HG03378 (cell line): ENCODE measurements around the gene PLEKHS1.
"Not testable (repeated sequence)": the region's sequence is repeated elsewhere in the genome, so short reads cannot be mapped to it uniquely, and the experiment has no call there.

Experiments
- ATAC-seq: cut with Tn5 transposase; IDR thresholded peaks from one replicate; pipeline ENCODE4 v1.9.1; 2021; ENCODE audit warnings: mild to moderate bottlenecking, moderate library complexity; ENCODE audit not compliant: unreplicated experiment

The PLEKHS1 gene

DNA sequence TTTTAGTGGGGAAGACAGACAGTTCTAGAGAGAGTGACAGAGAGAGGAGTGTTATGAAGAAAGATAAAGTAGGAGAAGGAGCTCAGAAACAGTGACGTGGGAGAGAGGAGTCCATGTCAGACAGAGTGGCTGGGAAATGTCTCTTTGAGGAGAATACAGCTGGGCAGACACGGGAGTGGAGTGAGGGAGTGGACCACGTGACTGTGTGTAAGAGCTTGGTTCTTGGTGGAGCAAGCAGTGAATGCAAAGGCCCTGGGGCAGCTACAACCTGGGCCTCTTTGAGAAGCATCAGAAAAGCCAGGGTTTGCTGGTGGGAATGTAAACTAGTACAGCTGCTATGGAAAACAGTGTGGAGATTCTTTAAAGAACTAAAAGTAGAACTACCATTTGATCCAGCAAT lies 11.9 kb upstream of the PLEKHS1 start:
- no peak for ATAC-seq

DNA sequence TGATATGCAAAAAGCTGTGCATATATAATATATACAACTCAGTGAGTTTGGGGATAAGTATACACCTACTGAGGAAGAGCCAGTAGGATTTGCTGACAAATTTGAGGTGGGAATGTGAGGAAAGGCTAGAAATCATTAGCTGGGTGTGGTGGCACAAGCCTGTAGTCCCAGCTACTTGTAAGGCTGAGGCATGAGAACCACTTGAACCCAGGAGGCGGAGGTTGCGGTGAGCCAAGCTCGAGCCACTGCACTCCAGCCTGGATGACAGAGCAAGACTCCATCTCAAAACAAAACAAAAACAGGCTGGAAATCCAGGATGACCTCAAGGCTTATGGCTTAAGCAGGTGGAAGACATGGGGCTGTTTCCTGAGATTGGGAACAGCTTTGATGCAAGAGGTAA lies 10.6 kb upstream of the PLEKHS1 start:
- no peak for ATAC-seq

DNA sequence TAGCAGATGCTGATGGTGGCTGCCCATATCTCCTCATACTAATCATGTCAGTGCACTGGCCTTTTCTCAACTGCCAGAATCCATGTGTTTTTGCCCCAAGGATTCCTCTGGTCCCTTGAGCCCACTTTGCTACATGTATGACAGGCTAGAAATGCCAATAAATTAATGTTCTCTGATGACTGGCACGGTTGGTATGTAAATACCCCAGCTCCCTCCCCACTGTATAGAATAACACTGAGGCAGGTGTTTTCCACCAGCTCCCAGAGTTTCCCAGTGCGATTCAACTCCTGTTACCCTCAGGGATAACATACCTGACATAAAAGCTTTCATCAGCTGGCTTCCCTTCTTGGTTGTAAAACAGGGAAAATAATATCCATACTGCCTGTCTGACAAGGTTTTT lies 9.0 kb upstream of the PLEKHS1 start:
- ATAC-seq = no peak

GRCh38 chr10:113743594-113743993 lies 7.9 kb upstream of the PLEKHS1 start:
- ATAC-seq = no peak

GRCh38 chr10:113745374-113745773 lies 6.1 kb upstream of the PLEKHS1 start:
- ATAC-seq = no peak

GRCh38 chr10:113746217-113746957 lies 5.1 kb upstream of the PLEKHS1 start:
- no peak for ATAC-seq

DNA sequence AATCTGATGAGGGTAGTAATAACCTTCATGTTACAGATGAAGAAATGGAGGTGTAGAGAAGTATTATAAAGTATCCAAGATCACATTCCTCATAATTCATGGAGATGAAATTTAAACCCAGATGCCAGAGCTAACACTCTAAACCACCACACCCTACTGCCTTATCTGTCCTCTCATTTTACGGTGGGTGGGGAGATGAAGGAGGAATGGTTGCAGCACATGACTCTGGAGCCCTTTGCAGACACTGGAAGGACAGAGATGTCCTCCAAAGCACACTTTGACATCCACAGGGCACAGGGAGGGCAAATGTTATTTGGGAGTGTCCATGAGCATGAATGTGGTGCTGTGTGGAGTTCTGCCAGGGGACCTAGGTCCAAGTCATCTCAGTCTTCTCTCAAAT lies 1.1 kb downstream of the PLEKHS1 start:
- ATAC-seq = no peak

DNA sequence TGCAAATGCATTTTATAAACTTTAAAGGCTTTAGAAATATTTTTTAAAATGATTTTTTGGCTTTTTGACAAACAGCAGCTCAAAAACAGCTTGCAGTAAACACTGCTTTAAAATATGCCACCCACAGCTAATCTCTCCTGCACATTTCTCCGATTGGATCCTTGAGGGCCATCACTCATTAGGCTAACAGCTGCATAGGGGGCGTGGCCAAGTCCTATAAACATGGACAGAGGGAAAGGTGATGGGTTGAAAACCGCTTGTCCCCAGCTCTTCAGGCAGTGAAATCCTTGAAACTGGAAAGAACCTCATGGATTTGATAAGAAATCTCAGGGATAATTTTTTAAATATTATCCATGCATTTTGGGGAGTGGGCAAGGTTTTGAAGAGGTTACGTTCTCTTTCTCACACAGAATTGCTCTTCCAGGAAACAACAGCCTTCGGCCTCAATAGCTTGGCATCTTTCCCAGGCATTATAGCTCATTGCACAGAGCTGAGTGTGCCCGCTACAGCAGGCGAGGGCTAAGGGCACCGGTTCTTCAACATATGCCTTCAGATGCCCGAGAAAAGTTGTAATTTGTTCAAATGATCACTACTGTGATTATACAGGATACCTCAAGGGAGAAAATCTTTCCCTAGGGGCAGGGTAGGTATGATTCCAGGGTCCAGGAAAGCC lies 1.7 kb downstream of the PLEKHS1 start:
- ATAC-seq = no peak

DNA sequence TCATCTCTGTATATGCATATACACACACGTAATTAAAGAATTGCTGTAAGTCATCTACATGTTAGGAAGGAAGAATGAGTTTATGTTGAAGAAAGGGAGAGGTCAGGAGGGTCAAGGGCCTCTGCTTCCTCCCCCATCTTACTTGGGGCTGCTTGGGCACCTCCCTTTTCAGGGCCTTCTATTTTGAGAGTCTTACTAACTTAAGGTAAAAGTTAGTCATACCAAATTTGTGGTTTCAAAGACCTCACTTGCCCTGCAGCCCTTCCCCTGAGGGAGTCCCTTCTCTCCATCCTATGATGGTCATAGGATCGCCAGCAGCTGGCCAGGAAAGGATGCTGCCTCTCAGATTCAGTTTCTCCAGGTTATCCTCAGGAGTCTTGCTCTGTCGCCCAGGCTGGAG lies 2.6 kb downstream of the PLEKHS1 start:
- no peak for ATAC-seq

DNA sequence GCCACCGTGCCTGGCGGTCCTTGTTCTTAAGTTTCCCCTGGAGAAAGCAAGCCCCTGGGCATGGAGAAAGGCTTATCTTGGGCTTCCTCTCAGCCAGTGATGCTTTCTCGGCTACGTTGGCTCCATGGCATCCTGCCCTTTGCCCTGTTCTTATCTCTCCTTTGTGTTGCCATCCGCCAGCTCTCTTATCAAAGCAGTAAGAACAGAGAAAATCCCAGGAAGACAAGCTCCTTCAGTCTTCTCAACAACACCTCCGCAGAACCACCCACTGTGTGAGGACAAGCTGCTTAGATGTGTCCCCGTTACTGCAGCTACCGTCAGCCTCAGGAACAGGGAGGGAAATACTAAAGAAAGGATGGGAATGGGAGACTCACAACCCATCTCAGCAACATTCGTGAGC lies 3.3 kb downstream of the PLEKHS1 start:
- no peak for ATAC-seq

- no peak for ATAC-seq
These were observed 5.6 kb downstream of the PLEKHS1 start for GRCh38 chr10:113756940-113757543.

GRCh38 chr10:113762083-113762482 lies 10.6 kb downstream of the PLEKHS1 start:
- no peak for ATAC-seq

GRCh38 chr10:113764582-113764981 lies 13.1 kb downstream of the PLEKHS1 start:
- no peak for ATAC-seq

- ATAC-seq = no peak
These were observed 14.4 kb downstream of the PLEKHS1 start for GRCh38 chr10:113765910-113766309.

DNA sequence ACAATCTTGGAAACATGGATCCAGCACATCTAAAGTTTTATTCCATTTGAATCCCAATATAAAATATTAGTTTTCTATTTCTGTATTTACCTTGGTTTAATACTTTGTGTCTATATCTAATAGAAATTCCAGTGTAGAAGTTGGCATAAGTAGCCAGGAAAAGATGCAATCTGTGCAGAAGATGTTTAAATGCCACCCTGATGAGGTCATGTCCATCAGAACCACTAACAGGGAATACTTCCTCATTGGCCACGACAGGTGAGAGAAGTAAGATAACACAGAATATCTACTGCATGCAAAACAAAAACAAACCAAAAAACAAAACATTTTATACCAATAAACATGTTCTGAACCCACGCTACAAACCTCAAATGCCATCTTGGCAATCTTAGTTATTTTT lies 15.7 kb downstream of the PLEKHS1 start:
- ATAC-seq = no peak

- no peak for ATAC-seq
These were observed 18.9 kb downstream of the PLEKHS1 start for GRCh38 chr10:113770346-113770745.

GRCh38 chr10:113771131-113771530 lies 19.6 kb downstream of the PLEKHS1 start:
- not testable (repeated sequence) for ATAC-seq

GRCh38 chr10:113775686-113776294 lies 24.3 kb downstream of the PLEKHS1 start:
- ATAC-seq = no peak

DNA sequence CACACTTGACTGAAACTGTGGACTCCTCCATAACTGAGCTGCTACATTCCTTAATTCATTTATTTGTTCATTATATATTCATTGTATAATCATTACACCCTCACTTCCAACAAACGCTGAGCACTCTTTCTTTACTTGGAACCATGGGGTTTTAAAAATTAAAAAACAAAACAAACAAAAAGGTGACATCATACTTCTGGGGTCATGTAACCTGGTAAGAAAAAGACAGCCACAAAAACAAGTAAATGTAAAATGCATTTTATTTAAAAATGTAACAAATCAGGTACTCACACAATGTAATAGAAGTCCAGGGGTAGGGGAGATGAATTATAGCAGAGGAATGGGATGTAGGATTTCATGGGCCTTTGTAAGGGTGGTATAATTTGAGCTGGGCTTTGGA lies 25.1 kb downstream of the PLEKHS1 start:
- no peak for ATAC-seq

DNA sequence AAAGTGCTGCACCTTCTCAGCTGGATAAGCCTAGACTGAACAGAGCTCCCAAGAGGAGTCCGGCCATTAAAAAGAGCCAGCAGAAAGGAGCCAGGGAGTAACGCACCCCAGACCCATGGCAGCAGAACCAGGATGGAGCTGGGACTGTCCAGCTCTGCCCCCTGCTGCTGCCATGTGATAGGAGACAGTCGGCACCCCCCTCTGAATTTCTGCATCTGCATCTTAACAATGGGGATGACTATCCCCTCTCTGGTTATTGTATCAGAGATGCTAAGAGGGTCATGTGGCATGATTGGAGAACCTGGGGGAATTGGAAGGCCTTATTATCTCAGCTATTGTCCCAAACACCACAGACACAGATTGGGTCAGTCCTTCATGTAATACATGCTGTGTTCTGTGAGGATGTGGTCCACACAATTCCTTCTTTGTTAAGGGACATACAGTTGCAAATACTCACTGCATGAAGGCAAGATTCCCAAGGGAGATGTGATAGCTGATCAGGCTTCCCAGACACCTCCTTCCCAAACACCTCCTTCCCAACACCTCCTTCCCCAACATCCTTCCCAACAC lies 29.3 kb downstream of the PLEKHS1 start:
- ATAC-seq = no peak

GRCh38 chr10:113782367-113782766 lies 30.9 kb downstream of the PLEKHS1 start:
- ATAC-seq = no peak
